ENCODE data around the gene LGALS4.
"Not testable (repeated sequence)": the region's sequence is repeated elsewhere in the genome, so short reads cannot be mapped to it uniquely, and the experiment has no call there.

The LGALS4 gene

DNA sequence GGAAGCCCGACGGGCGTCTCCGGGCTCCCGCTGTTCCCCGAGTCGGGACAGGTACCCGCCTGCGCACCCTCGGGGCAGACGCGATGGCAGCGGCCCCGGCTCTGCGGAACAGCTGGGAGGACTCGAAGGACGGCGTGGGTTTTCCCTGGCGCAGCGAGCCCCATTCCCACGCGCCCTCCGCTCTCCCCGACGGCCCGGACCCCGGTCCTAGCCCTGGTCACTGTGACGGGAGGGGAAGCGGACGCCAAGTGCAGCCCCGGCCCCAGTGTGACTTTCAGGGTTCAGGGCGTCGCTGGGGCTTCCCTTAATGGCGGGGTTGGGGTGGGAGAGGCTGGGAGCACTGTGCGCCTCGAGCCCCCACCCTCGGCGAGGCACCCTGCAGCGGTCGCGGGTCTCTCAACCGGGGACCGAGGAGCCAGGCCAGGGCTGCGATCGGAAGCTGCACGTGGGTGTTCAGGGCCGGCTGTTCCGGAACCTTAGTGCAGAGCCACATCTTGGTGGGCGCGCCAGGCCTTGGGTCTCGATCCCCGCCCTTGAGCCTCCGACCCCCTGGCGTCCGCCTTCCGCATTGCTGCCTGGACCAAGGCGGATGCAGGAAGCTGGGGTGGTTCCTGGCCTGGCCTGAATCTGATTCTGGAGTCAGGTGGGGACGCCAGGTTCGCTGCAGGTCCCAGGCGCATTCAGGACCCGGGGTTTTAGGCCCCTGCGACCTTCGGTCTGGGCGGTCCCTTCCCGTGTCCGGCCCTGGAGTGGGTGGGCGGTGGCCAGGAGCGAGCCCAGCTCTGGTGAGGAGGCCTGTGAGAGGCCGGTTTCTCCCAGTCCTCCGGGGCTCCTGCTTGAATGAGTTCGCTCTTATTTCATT lies 20.3 kb downstream of the LGALS4 start:
- FAIRE-seq = no peak

DNA sequence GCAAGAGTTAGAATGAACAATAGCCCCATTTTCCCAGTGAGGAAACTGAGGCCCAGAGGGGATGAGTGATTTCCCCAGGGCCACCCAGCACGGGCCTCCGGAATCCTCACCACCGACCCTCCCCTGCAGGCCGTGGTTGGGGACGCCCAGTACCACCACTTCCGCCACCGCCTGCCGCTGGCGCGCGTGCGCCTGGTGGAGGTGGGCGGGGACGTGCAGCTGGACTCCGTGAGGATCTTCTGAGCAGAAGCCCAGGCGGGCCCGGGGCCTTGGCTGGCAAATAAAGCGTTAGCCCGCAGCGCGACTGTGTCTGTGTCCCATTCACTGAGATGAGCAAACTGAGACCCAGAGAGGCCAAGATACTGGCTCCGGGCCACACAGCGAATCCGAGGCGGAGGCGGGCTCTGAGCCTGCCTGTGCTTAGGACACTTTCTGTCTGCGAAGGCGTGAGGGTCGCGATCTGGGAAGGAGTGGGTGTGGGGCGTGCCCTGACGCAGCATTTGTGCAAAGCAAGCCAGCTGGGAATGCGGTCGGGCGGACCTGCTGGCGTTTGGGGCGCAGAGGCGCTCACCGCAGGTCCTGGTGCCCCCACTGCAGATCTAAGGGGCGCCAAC lies 21.2 kb downstream of the LGALS4 start:
- not testable (repeated sequence) for FAIRE-seq

DNA sequence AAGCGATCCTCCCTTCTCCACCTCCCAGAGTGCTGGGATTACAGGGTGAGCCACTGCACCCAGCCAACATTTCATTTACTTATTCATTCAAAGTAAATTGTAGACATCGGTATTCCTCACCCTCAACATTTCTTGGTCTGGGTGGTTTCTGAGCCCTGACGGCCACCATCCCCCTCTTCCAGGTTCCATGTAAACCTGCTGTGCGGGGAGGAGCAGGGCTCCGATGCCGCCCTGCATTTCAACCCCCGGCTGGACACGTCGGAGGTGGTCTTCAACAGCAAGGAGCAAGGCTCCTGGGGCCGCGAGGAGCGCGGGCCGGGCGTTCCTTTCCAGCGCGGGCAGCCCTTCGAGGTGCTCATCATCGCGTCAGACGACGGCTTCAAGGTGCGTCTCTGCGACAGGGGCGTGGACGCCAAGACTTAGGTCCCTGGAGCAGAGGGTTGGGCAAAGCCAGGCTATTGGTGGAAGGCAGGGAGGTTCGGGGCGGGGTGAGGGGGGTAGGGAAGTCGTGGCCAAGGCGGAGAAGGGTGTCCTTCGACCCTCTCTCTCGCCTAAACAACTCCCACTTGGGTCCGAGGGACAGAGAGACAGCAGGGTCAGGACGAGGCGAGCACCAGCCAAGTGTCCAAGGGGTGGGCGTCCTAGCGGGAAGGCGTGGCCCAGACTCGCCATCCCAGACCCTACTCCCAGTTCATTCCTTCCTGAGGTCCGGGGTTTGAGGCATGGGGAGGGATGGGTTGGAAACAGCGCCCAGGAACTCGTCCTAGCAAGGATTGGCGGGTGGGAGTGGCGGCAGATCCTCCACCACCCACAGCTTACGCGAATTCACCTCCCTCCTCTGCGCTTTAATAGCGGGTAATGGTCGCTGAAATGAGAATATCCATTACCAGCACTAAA lies 22.0 kb downstream of the LGALS4 start:
- FAIRE-seq = not testable (repeated sequence)

- no peak for FAIRE-seq
Measured at GRCh38 chr19:38788478-38789243, 24.1 kb downstream of the LGALS4 start, which contains the start of gene LGALS7B. Gene LGALS7B, plus strand, starts transcription at chr19:38789200. Its CDS starts 27 bp downstream, at chr19:38789227.

GRCh38 chr19:38786572-38787265 lies 26.0 kb downstream of the LGALS4 start:
- FAIRE-seq = no peak

DNA sequence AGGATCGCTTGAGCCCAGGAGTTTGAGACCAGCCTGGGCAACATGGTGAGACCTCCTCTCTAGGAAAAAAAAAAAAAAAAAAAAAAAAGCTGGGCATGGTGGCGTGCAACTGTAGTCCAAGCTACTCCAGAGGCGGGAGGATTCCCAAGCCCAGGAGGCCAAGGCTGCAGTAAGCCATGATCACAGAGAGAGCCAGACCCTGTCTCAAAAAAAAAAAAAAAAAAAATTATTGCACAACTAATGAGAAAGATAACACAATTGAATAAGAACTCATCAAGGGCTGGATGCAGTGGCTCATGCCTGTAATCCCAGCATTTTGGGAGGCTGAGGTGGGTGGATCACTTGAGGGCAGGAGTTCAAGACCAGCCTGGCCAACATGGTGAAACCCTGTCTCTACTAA lies 26.7 kb downstream of the LGALS4 start:
- not testable (repeated sequence) for FAIRE-seq

DNA sequence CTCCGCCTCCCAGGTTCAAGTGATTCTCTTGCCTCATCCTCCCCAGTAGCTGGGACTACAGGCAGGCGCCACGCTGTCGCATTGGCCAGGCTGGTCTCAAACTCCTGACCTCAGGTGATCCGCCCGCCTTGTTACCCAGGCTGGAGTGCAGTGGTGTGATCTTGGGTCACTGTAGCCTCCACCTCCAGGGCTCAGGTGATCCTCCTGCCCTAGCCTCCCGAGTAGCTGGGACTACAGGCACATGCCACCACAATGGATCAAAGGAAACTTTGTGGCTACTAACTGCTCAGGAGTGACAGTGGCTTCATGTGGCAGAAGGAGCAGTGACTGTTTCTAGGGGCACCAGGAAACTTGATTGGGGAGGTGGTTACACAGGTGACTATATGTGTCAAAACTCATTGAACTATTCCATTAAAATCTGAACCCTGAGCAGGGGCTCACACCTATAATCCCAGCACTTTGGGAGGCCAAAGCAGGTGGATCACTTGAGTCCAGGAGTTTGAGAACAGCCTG lies 27.5 kb downstream of the LGALS4 start:
- FAIRE-seq = no peak

DNA sequence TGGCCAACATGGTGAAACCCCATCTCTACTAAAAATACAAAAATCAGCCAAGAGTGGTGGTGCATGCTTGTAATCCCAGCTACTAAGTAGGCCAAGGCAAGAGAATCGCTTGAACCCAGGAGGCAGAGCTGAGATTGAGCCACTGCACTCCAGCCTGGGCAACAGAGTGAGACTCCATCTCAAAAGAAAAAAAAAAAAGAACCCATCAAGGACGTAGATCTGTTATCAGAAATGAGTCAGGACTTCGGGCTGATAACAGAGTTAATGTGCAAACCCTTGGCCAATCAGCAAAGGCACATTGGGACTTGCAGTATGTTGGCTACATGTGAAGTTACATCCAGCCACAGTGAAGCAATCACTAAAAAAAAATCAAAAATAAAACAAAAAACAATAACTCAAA lies 28.5 kb downstream of the LGALS4 start:
- no peak for FAIRE-seq

GRCh38 chr19:38782212-38782611 lies 30.5 kb downstream of the LGALS4 start:
- not testable (repeated sequence) for FAIRE-seq

DNA sequence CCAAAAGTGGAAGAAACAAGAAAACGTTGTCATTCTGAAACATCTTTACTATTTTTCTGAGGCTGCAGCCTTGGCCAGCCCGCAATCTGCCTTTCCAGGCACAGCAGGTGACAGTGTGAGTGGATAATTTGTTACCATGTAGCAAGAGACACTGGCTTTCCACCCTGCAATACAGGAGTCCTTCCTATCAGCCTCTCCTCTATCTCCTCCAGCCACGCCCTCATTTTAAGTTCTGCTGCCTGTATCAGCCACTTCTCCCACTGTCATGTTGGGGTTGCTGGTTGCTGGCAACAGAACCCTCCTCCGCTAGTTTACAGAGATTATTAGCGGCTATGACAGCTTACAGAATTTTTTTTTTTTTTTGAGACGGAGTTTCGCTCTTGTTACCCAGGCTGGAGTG lies 31.7 kb downstream of the LGALS4 start:
- no peak for FAIRE-seq

- no peak for FAIRE-seq
Measured at GRCh38 chr19:38780443-38780842, 32.3 kb downstream of the LGALS4 start.

DNA sequence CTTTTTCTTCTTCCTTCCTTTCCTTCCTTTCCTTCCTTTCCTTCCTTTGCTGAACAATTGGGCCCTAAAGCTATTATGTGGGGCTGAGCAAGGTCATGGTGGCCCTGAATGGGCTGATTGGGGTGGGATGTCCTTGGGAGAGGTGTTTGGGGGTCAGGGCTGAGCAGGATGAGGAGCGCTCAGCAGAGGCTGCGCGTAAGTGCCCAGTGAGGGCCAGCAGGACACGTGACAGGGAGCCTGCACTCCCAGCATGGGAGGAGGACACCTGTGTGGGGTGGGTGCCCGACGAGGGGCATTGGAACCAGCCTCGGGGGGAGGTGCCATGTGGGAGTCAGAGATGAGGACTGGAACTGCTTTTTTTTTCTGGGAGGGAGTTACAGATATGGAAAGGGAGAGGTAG lies 34.0 kb downstream of the LGALS4 start:
- FAIRE-seq = no peak

DNA sequence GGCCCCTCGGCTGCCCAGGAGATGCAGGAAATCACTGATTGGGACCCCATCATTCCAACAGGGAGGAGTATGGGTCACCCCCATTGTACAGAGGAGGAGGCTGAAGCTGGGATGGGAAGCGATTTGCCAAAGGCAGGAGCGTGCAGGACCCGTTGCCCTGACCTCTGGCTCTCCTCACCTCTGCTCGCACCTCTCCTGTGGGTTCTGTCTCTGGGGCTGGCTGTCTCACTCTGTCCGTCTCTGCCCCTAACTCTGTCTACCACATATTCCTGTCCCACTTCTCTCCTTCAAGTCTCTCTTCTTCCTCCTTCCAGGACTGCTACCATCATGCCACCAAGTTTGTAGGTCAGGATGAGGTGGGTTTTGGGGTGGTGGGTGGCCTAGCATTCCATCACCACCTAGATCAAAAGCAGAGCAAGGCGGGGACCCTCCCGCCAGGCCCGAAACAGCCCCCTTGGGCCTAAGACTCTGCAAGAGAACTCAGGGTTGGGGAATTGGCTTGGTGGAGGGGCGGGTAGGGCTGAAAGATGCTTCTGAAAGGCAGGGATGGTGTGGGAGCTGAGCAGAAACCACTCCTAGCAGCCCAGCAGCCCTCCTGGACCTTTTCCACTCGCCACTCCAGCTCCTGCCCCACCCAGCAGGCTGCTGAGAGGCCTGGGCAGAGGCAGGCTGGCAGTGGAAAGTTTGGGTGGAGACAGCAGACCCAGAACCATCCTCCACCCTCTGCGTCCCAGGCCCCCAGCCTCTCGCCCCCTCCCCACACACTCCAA lies 38.4 kb downstream of the LGALS4 start:
- FAIRE-seq = no peak

- no peak for FAIRE-seq
Measured at GRCh38 chr19:38773469-38774177, 39.1 kb downstream of the LGALS4 start, which contains the start of gene LGALS7. Gene LGALS7, minus strand, starts transcription at chr19:38773517. Its CDS starts 25 bp downstream, at chr19:38773492.

GRCh38 chr19:38771569-38771968 lies 41.2 kb downstream of the LGALS4 start:
- FAIRE-seq = not testable (repeated sequence)

DNA sequence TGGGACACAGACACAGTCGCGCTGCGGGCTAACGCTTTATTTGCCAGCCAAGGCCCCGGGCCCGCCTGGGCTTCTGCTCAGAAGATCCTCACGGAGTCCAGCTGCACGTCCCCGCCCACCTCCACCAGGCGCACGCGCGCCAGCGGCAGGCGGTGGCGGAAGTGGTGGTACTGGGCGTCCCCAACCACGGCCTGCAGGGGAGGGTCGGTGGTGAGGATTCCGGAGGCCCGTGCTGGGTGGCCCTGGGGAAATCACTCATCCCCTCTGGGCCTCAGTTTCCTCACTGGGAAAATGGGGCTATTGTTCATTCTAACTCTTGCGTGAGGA lies 41.8 kb downstream of the LGALS4 start:
- peak; percentile 86 for FAIRE-seq

DNA sequence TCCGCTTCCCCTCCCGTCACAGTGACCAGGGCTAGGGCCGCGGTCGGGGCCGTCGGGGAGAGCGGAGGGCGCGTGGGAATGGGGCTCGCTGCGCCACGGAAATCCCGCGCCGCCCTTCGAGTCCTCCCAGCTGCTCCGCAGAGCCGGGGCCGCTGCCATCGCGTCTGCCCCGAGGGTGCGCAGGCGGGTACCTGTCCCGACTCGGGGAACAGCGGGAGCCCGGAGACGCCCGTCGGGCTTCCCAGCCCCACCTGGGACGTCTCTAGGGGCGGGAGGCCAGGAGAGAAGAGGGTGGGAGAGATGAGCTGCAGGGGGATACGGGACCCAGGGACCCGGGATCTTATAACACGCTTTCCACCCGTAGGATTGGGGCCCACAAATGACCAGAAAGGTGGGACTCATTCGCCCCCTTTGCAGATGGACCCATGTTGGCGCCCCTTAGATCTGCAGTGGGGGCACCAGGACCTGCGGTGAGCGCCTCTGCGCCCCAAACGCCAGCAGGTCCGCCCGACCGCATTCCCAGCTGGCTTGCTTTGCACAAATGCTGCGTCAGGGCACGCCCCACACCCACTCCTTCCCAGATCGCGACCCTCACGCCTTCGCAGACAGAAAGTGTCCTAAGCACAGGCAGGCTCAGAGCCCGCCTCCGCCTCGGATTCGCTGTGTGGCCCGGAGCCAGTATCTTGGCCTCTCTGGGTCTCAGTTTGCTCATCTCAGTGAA lies 42.4 kb downstream of the LGALS4 start:
- not testable (repeated sequence) for FAIRE-seq

GRCh38 chr19:38769635-38770211 lies 43.0 kb downstream of the LGALS4 start:
- no peak for FAIRE-seq
